Naive thymus-derived CD4-positive, alpha-beta T cell (primary cell): ENCODE results near the gene INCENP. TPM values are rescaled to one million over a fixed set of nuclear protein-coding genes. Genes with fewer than 3 reads are reported as not detected.

Experiments used
- ATAC-seq: fragments of 150-1000 bp; cut with Tn5 transposase; 2 replicates; pipeline ENCODE4 v1.10.0; 2021; ENCODE audit warnings: mild to moderate bottlenecking, moderate library complexity
- CTCF ChIA-PET: fragments of 350-600 bp; sonication (Branson Sonifier 250); formaldehyde crosslinking; loops from one replicate; lab custom pipeline; 2021; ENCODE audit warnings: antibody characterized with exemption; lab: Charles Lee
- POLR2A ChIA-PET: fragments of 350-600 bp; sonication (Branson Sonifier 250); formaldehyde crosslinking; loops from one replicate; lab custom pipeline; 2021; ENCODE audit warnings: antibody characterized with exemption, inconsistent platforms; lab: Charles Lee
- DNase-seq, 9 donors: peaks; one replicate each; pipeline versions ENCODE4 v3.0.0 to v3.0.0-alpha.2; 2020 to 2022; ENCODE audit warnings: mixed read lengths in 1 of 9
- H3K27ac ChIP-seq: one replicate; pipeline ENCODE4 v1.7.0; 2013; ENCODE audit warnings: mild to moderate bottlenecking, low read depth, low read length, moderate library complexity
- H3K27me3 ChIP-seq, 2 donors: one replicate each; pipeline ENCODE4 v1.7.0; 2013; ENCODE audit warnings: low read length in 2 of 2, mild to moderate bottlenecking in 2 of 2, moderate library complexity in 2 of 2; ENCODE audit not compliant: control insufficient read depth in 2 of 2, insufficient read depth in 2 of 2
- H3K36me3 ChIP-seq, 3 experiments: 1 replicate in 2 of 3; 2 replicates in 1 of 3; pipeline ENCODE4 v1.7.0; 2013; ENCODE audit warnings: low read length in 3 of 3, mild to moderate bottlenecking in 3 of 3, moderate library complexity in 1 of 3; ENCODE audit not compliant: insufficient read depth in 3 of 3, control insufficient read depth in 2 of 3
- H3K4me1 ChIP-seq, 2 donors: one replicate each; pipeline ENCODE4 v1.7.0; 2013; ENCODE audit warnings: low read length in 2 of 2, mild to moderate bottlenecking in 2 of 2, moderate library complexity in 1 of 2; ENCODE audit not compliant: control insufficient read depth in 2 of 2, insufficient read depth in 2 of 2
- H3K4me3 ChIP-seq: 2 replicates; pipeline ENCODE4 v1.7.0; 2013; ENCODE audit warnings: mild to moderate bottlenecking, low read length
- H3K9me3 ChIP-seq, 3 experiments: 1 replicate in 2 of 3; 2 replicates in 1 of 3; pipeline ENCODE4 v1.7.0; 2013; ENCODE audit warnings: low read length in 3 of 3; ENCODE audit not compliant: control insufficient read depth in 2 of 3
- H3K27ac Mint-ChIP-seq, 9 donors: one replicate each; pipeline ENCODE4 v1.8.0; 2020 to 2022; ENCODE audit warnings: mixed read lengths in 9 of 9, mild to moderate bottlenecking in 8 of 9, moderate library complexity in 5 of 9, inconsistent platforms in 2 of 9
- H3K27me3 Mint-ChIP-seq, 5 donors: one replicate each; pipeline ENCODE4 v1.8.0; 2021 to 2022; ENCODE audit warnings: mixed read lengths in 5 of 5, mild to moderate bottlenecking in 1 of 5
- H3K36me3 Mint-ChIP-seq, 5 donors: one replicate each; pipeline ENCODE4 v1.8.0; 2020 to 2022; ENCODE audit warnings: mixed read lengths in 5 of 5, mild to moderate bottlenecking in 3 of 5, inconsistent platforms in 1 of 5
- H3K4me1 Mint-ChIP-seq, 7 donors: one replicate each; pipeline ENCODE4 v1.8.0; 2020 to 2022; ENCODE audit warnings: mixed read lengths in 7 of 7, mild to moderate bottlenecking in 3 of 7, inconsistent platforms in 1 of 7
- H3K4me3 Mint-ChIP-seq, 10 donors: one replicate each; pipeline ENCODE4 v1.8.0; 2020 to 2022; ENCODE audit warnings: mild to moderate bottlenecking in 10 of 10, mixed read lengths in 10 of 10, moderate library complexity in 6 of 10, inconsistent platforms in 2 of 10
- H3K9me3 Mint-ChIP-seq, 11 donors: one replicate each; pipeline ENCODE4 v1.8.0; 2020 to 2022; ENCODE audit warnings: mixed read lengths in 11 of 11, mild to moderate bottlenecking in 4 of 11, inconsistent platforms in 1 of 11, moderate library complexity in 1 of 11
- intact Hi-C, 2 donors: fragments of 100-400 bp; cut with micrococcal nuclease; formaldehyde crosslinking; loops; one replicate each; pipeline ENCODE4 v1.15.1; 2023
- polyA plus RNA-seq, 2 donors: library from polyadenylated mRNA; unstranded; fragments of 300-500 nt; fragmentation: Illumina TruSeq; gene quantifications; one replicate each; pipeline ENCODE4 v1.2.3, GENCODE V29; 2021
- total RNA-seq, 6 experiments: library from RNA in 5 of 6; stranded (reverse) in 5 of 6; gene quantifications; 1 replicate in 5 of 6; 2 replicates in 1 of 6; pipeline ENCODE4 v1.2.3 and lab custom pipeline; 2021 to 2026

Gene INCENP
- total and polyA plus RNA-seq, 7 experiments from 2014 or later, result 2.8 to 124 (median 19.9) TPM

DNA sequence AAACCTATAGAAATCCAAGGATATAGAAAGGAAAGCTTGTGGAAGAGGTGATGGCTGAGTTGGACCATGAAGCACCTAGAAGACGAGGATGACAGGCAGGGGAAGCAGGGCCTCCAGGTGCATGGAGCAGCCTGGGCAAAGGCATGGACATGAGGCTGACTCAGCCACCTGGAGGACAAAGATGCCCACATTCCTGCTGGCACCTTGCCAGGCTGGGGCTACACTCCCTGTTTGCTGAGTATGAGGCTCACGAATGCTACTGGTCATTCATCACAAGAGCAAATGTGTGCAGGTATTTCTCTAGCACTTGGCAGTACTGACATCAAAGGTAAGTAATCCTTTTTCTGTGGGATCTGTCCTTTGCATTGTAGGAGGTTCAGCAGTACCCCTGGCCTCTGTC lies 77.6 kb downstream of the INCENP start:
- DNase-seq, result no peak
- Histone ChIP-seq H3K4me1 (no peaks in the 10 kb centered on the region), H3K9me3 (no peaks in the 10 kb centered on the region), H3K27ac (no peak overlapping the region), H3K4me3 (no peak overlapping the region), H3K36me3 (no peaks in the 10 kb centered on the region), H3K27me3 (no peaks in the 10 kb centered on the region)
- Mint-ChIP-seq H3K27ac (no peak overlapping the region), H3K36me3 (no peaks in the 10 kb centered on the region), H3K27me3 (peaks cover 22 to 35% (median 29%) of the 10 kb centered on the region in 5 donors), H3K4me1 (no peaks in the 10 kb centered on the region), H3K9me3 (no peaks in the 10 kb centered on the region), H3K4me3 (no peak overlapping the region)
- intact Hi-C loops, result no loop called here
- ATAC-seq, result no peak
- CTCF ChIA-PET, result no interaction called here
- POLR2A ChIA-PET, result no interaction called here

Other genes starting within 250 kb of the INCENP start
- gene FADS3, start 232.5 kb upstream of the INCENP start, total RNA-seq, result 1 to 10 TPM; 1.4 to 8.6 (median 6.2) TPM
- gene FADS3, start 232.5 kb upstream of the INCENP start, polyA plus RNA-seq, result 1 to 10 TPM in 1 of 2 donors, under 1 TPM in 1; 0.31 to 1.3 TPM
- gene RAB3IL1, start 206.4 kb upstream of the INCENP start, total RNA-seq, result 1 to 10 TPM in 1 of 5 experiments, under 1 TPM in 1, not detected in 3; 0.49 to 1.9 TPM
- not detected for gene RAB3IL1, start 206.4 kb upstream of the INCENP start, polyA plus RNA-seq
- gene BEST1, start 173.7 kb upstream of the INCENP start, total RNA-seq, result 1 to 10 TPM in 2 of 5 experiments, under 1 TPM in 2, not detected in 1; 0.49 to 7.1 (median 0.75) TPM
- gene BEST1, start 173.7 kb upstream of the INCENP start, polyA plus RNA-seq, result 1 to 10 TPM in 1 of 2 donors, under 1 TPM in 1; 0.83 to 1.4 TPM
- 1,000 to 10,000 TPM in 2 of 5 experiments, 100 to 1,000 TPM in 3; 684 to 3,858 (median 993) TPM for gene FTH1, start 156.4 kb upstream of the INCENP start, total RNA-seq
- gene FTH1, start 156.4 kb upstream of the INCENP start, polyA plus RNA-seq, result 1,000 to 10,000 TPM; 2,587 to 3,203 TPM
- not detected for gene SCGB1D1, start 66.2 kb downstream of the INCENP start, total RNA-seq
- gene SCGB1D1, start 66.2 kb downstream of the INCENP start, polyA plus RNA-seq, result not detected
- gene SCGB2A1, start 84.7 kb downstream of the INCENP start, total RNA-seq, result not detected
- not detected for gene SCGB2A1, start 84.7 kb downstream of the INCENP start, polyA plus RNA-seq
- gene SCGB1D2, start 118.2 kb downstream of the INCENP start, total RNA-seq, result not detected
- gene SCGB1D2, start 118.2 kb downstream of the INCENP start, polyA plus RNA-seq, result not detected
- not detected for gene SCGB2A2, start 146.1 kb downstream of the INCENP start, total RNA-seq
- not detected for gene SCGB2A2, start 146.1 kb downstream of the INCENP start, polyA plus RNA-seq
- not detected for gene SCGB1D4, start 175.1 kb downstream of the INCENP start, total RNA-seq
- not detected for gene SCGB1D4, start 175.1 kb downstream of the INCENP start, polyA plus RNA-seq
- 10 to 100 TPM in 1 of 5 experiments, 1 to 10 TPM in 4; 2.1 to 10.6 (median 4.3) TPM for gene ASRGL1, start 213.4 kb downstream of the INCENP start, total RNA-seq
- 1 to 10 TPM; 3.1 to 4.2 TPM for gene ASRGL1, start 213.4 kb downstream of the INCENP start, polyA plus RNA-seq